Sigmoid colon (tissue), 7 donors: ENCODE data around the gene PFKM. TPM values are rescaled to one million over a fixed set of nuclear protein-coding genes. Genes with fewer than 3 reads are reported as not detected.

Experiments
- DNase-seq: peaks from one replicate; pipeline ENCODE4 v3.0.0-alpha.2; 2019
- H3K27ac ChIP-seq, 4 donors: fragments of 200-600 bp; sonication (generic); one replicate each; pipeline ENCODE4 v1.5.1; 2016 to 2019; ENCODE audit warnings: mild to moderate bottlenecking in 1 of 4
- H3K27me3 ChIP-seq, 3 donors: fragments of 200-600 bp; sonication (generic); one replicate each; pipeline ENCODE4 v1.5.1; 2019; ENCODE audit warnings: mild to moderate bottlenecking in 1 of 3
- H3K36me3 ChIP-seq, 4 donors: fragments of 200-600 bp; sonication (generic); one replicate each; pipeline ENCODE4 v1.5.1; 2016 to 2019
- H3K4me1 ChIP-seq, 4 donors: fragments of 200-600 bp; sonication (generic); one replicate each; pipeline ENCODE4 v1.5.1; 2017 to 2019
- H3K4me3 ChIP-seq, 4 donors: fragments of 200-600 bp; sonication (generic); one replicate each; pipeline ENCODE4 v1.5.1; 2017 to 2019; ENCODE audit warnings: mild to moderate bottlenecking in 2 of 4, moderate library complexity in 1 of 4
- H3K9me3 ChIP-seq, 4 donors: fragments of 200-600 bp in 3 of 4; sonication (generic) in 3 of 4; one replicate each; pipeline versions ENCODE4 v1.5.1 to v1.6.1; 2013 to 2019
- CTCF ChIP-seq, 4 experiments: fragments of 450-650 bp in 3 of 4; fragments of 200-600 bp in 1 of 4; IDR thresholded peaks; one replicate each; pipeline ENCODE4 v1.5.1; 2016 to 2019; ENCODE audit warnings: antibody characterized with exemption in 4 of 4, mild to moderate bottlenecking in 3 of 4, moderate library complexity in 2 of 4
- EP300 ChIP-seq, 4 donors: sonication (generic); formaldehyde crosslinking; IDR thresholded peaks; one replicate each; pipeline ENCODE4 v1.6.1; 2017; ENCODE audit warnings: antibody characterized with exemption in 4 of 4
- POLR2A ChIP-seq, 2 donors: fragments of 450-650 bp; IDR thresholded peaks; one replicate each; pipeline ENCODE4 v1.6.1; 2016; ENCODE audit warnings: antibody characterized with exemption in 2 of 2, mild to moderate bottlenecking in 2 of 2, moderate library complexity in 2 of 2
- POLR2AphosphoS5 ChIP-seq, 4 donors: sonication (generic); formaldehyde crosslinking; IDR thresholded peaks; one replicate each; pipeline ENCODE4 v1.6.1; 2017; ENCODE audit warnings: antibody characterized with exemption in 4 of 4
- WGBS, 2 donors: extraction: QIAGEN DNeasy Blood & Tissue Kit; methylation state at CpG; one replicate each; pipeline ENCODE4 v1.1.7; 2013; 5-methylcytosine and 5-hydroxymethylcytosine counted together
- intact Hi-C: fragments of 100-400 bp; cut with DNase I; formaldehyde crosslinking; loops from one replicate; pipeline ENCODE4 v1.15.1; 2023
- polyA plus RNA-seq, 3 donors: library from polyadenylated mRNA; stranded (reverse); fragments of 200-250 nt; gene quantifications; one replicate each; pipeline ENCODE4 v1.2.3, GENCODE V29; 2013
- total RNA-seq, 4 donors: library from RNA; depleted of rRNA; stranded (reverse); fragments of >200 nt; gene quantifications; one replicate each; pipeline ENCODE4 v1.1.0, GENCODE V29; 2016
- donor health status: healthy with polysubstance abuse.
- donor health status: Bipolar disorder and iron deficiency.
- donor health status: healthy.

Gene PFKM
- total and polyA plus RNA-seq, 7 donors, result 15.6 to 70.6 (median 59.2) TPM

DNA sequence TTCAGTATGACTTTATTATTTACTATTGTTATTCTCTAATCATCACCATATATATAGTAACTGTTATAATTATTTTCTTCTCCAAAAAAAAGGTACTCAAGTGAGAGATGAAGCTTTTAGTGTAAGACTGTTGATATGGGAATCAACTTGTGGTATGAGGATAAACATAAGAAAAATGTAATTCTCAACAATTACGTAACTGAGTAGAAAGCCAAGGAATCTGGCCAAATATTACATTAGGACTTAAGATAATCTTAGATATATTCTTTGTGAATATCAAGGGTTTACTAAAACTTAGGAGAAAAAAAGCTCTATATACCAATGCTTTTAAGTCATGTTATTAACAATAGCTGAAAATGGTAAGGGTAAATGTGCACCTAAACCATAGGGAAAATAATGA lies 26.6 kb upstream of the PFKM start:
- Histone ChIP-seq H3K36me3 (peaks cover 5 to 91% (median 24%) of the 10 kb centered on the region in 4 donors), H3K9me3 (no peaks in the 10 kb centered on the region), H3K27ac (no peak overlapping the region), H3K4me1 (no peaks in the 10 kb centered on the region), H3K4me3 (no peak overlapping the region), H3K27me3 (no peaks in the 10 kb centered on the region)
- TF ChIP-seq POLR2AphosphoS5 (IDR thresholded peaks at IDR 0.05), result no peak
- no peak for TF ChIP-seq POLR2A (IDR thresholded peaks at IDR 0.05)
- no peak for TF ChIP-seq EP300 (IDR thresholded peaks at IDR 0.05)
- no peak for TF ChIP-seq CTCF (IDR thresholded peaks at IDR 0.05)
- WGBS, 2 donors, result 89 to 94% methylated on average over 1 of the region's 1 CpG
- DNase-seq, result no peak
- intact Hi-C loops, result no loop called here

GRCh38 chr12:48104531-48104930 lies 14.6 kb upstream of the PFKM start:
- Histone ChIP-seq H3K36me3 (no peaks in the 10 kb centered on the region), H3K4me1 (peaks cover 0 to 18% (median 17%) of the 10 kb centered on the region in 4 donors), H3K27ac (peak overlapping the region in 2 of 4 donors; percentile 86 to 89), H3K9me3 (no peaks in the 10 kb centered on the region), H3K27me3 (no peaks in the 10 kb centered on the region), H3K4me3 (peak overlapping the region in 3 of 4 donors; percentile 70 to 88 (median 85))
- TF ChIP-seq POLR2A (IDR thresholded peaks at IDR 0.05) (no peak), EP300 (IDR thresholded peaks at IDR 0.05) (no peak), CTCF (IDR thresholded peaks at IDR 0.05) (no peak), POLR2AphosphoS5 (IDR thresholded peaks at IDR 0.05) (no peak)
- intact Hi-C loops, result no loop called here
- WGBS, 2 donors, result 43 to 64% methylated on average over 4 of the region's 4 CpGs
- no peak for DNase-seq

DNA sequence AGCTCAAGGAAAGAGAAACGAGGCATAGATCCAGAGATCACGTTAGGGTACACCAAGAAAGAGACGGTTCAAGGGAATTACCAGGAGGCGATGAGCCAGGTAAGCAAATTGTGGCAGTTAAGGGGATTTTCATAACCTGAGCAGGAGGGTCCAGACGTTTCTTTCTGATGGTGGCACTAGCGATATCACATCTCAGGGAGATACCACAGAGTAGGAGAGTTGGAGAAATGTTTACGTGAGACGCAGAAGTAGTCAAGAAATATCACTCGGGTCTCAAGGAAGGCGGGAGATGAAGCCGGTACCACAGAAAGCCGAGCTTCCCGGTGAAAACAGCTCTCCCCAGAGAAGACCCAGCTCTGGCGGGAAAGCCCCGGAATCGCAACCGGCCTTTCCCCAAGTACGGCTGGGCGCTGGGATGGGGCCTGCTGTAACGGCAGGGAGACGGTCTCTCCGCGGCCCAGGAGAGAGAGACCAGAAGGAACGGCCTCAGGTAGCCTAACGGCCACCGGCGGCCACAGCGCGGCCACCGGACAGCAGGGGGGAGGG lies 13.8 kb upstream of the PFKM start:
- intact Hi-C loops, result loop anchor here (1.0 kb wide), 1 partner anchor 52 kb away; the partner anchor contains the start of gene ASB8
- no peaks in the 10 kb centered on the region for H3K9me3 ChIP-seq
- H3K4me3 ChIP-seq, result peak overlapping the region; percentile 70 to 91 (median 86)
- TF ChIP-seq CTCF (IDR thresholded peaks at IDR 0.05), result no peak
- no peak for TF ChIP-seq POLR2A (IDR thresholded peaks at IDR 0.05)
- TF ChIP-seq POLR2AphosphoS5 (IDR thresholded peaks at IDR 0.05), result no peak
- 0 to 1% methylated on average over 30 of the region's 30 CpGs for WGBS, 2 donors
- peak overlapping the region; percentile 86 to 91 (median 88) for H3K27ac ChIP-seq
- DNase-seq, result no peak
- H3K4me1 ChIP-seq, result peaks cover 0 to 18% (median 17%) of the 10 kb centered on the region in 4 donors
- H3K36me3 ChIP-seq, result no peaks in the 10 kb centered on the region
- H3K27me3 ChIP-seq, result no peaks in the 10 kb centered on the region

GRCh38 chr12:48105867-48106680 lies 13.1 kb upstream of the PFKM start, which contains the start of gene SENP1:
SENP1 (minus strand) TSS chr12:48106079; CDS start chr12:48101472, 4,607 bp downstream.
- no peaks in the 10 kb centered on the region for H3K27me3 ChIP-seq
- no peaks in the 10 kb centered on the region for H3K36me3 ChIP-seq
- peak within 1 kb of the TSS; percentile 86 to 91 (median 88) for H3K27ac ChIP-seq
- 1% methylated on average over 53 of the region's 53 CpGs for WGBS, 2 donors
- H3K4me3 ChIP-seq, result peak within 1 kb of the TSS; percentile 70 to 91 (median 86)
- peaks cover 0 to 18% (median 17%) of the 10 kb centered on the region in 4 donors for H3K4me1 ChIP-seq
- intact Hi-C loops, result loop anchor here (1.0 kb wide), 1 partner anchor 51 kb away; the partner anchor contains the start of gene ASB8
- peak; percentile 93 for DNase-seq
- no peaks in the 10 kb centered on the region for H3K9me3 ChIP-seq
- TF ChIP-seq POLR2AphosphoS5 (IDR thresholded peaks at IDR 0.05), result peak; percentile 6 to 71 (median 58)
- TF ChIP-seq POLR2A (IDR thresholded peaks at IDR 0.05), result peak in 1 of 2 donors; percentile 10
- TF ChIP-seq EP300 (IDR thresholded peaks at IDR 0.05), result no peak
- TF ChIP-seq CTCF (IDR thresholded peaks at IDR 0.05), result peak in 2 of 4 experiments; percentile 44 to 55
